BLaER1 treated with 17β-estradiol and CSF1 and Interleukin-3, amounts not matched to agents 10 nM and 100 nM (cell line): ENCODE data around the gene RNF213.

Experiments
- H3K27ac ChIP-seq, 11 experiments: shearing (Covaris generic); formaldehyde crosslinking; 2 replicates each; pipeline ENCODE4 v1.8.1; 2022
- H3K27me3 ChIP-seq, 11 experiments: shearing (Covaris generic); formaldehyde crosslinking; 2 replicates each; pipeline ENCODE4 v1.8.1; 2022
- H3K36me3 ChIP-seq, 11 experiments: shearing (Covaris generic); formaldehyde crosslinking; 2 replicates each; pipeline ENCODE4 v1.8.1; 2022
- H3K4me1 ChIP-seq, 10 experiments: shearing (Covaris generic); formaldehyde crosslinking; 2 replicates each; pipeline ENCODE4 v1.8.1; 2022
- H3K4me2 ChIP-seq, 11 experiments: shearing (Covaris generic); formaldehyde crosslinking; 2 replicates each; pipeline ENCODE4 v1.8.1; 2022
- H3K4me3 ChIP-seq, 10 experiments: shearing (Covaris generic); formaldehyde crosslinking; 2 replicates each; pipeline ENCODE4 v1.8.1; 2022
- H3K9ac ChIP-seq, 11 experiments: shearing (Covaris generic); formaldehyde crosslinking; 2 replicates each; pipeline ENCODE4 v1.8.1; 2022
- H3K9me3 ChIP-seq, 11 experiments: shearing (Covaris generic); formaldehyde crosslinking; replicated peaks in 1 of 11; 2 replicates each; pipeline ENCODE4 v1.8.1; 2022
- H4K20me1 ChIP-seq, 11 experiments: shearing (Covaris generic); formaldehyde crosslinking; 2 replicates each; pipeline ENCODE4 v1.8.1; 2022
- Cebpa-rat ChIP-seq, 11 experiments: shearing (Covaris generic); IDR thresholded peaks; 2 replicates each; pipeline ENCODE4 v1.8.1; 2022

Gene RNF213

GRCh38 chr17:80264205-80265075 is 3.8 kb downstream of the RNF213 start:
- H3K4me2 ChIP-seq = peak overlapping the region; percentile 94 to 100 (median 100)
- peak overlapping the region; percentile 24 to 97 (median 90); a peak in 21 of 22 replicates for H3K27ac ChIP-seq
- peak overlapping the region; percentile 63 to 96 (median 85) for H3K9ac ChIP-seq

GRCh38 chr17:80265205-80266068 is 4.8 kb downstream of the RNF213 start:
- H3K4me1 ChIP-seq = peaks cover 42 to 49% (median 46%) of the 10 kb centered on the region in 10 experiments
- H3K4me3 ChIP-seq = peak overlapping the region in 9 of 10 experiments; percentile 72 to 97 (median 77); a peak in 13 of 20 replicates
- H3K4me2 ChIP-seq = peak overlapping the region; percentile 94 to 100 (median 100)
- peaks cover 5 to 84% (median 45%) of the 10 kb centered on the region in 11 experiments; a peak in 19 of 22 replicates for H4K20me1 ChIP-seq
- peak overlapping the region in 6 of 11 experiments; percentile 79 to 97 (median 92); a peak in 11 of 22 replicates for H3K27ac ChIP-seq
- no peaks in the 10 kb centered on the region for H3K27me3 ChIP-seq
- no peak for TF ChIP-seq Cebpa-rat (IDR thresholded peaks at IDR 0.05)
- H3K9ac ChIP-seq = peak overlapping the region in 10 of 11 experiments; percentile 63 to 96 (median 83); a peak in 10 of 22 replicates
- H3K9me3 ChIP-seq = no peaks in the 10 kb centered on the region
- peaks cover 45 to 59% (median 51%) of the 10 kb centered on the region in 11 experiments for H3K36me3 ChIP-seq

More at GRCh38 chr17:80264205-80265075, 3.8 kb downstream of the RNF213 start:
- H3K36me3 ChIP-seq = peaks cover 35 to 49% (median 41%) of the 10 kb centered on the region in 11 experiments
- H3K4me3 ChIP-seq = peak overlapping the region; percentile 65 to 97 (median 76)
- peaks cover 0 to 74% (median 36%) of the 10 kb centered on the region in 11 experiments; a peak in 18 of 22 replicates for H4K20me1 ChIP-seq
- no peaks in the 10 kb centered on the region for H3K9me3 ChIP-seq
- peaks cover 49 to 55% (median 54%) of the 10 kb centered on the region in 10 experiments for H3K4me1 ChIP-seq
- H3K27me3 ChIP-seq = no peaks in the 10 kb centered on the region
- TF ChIP-seq Cebpa-rat (IDR thresholded peaks at IDR 0.05) = no peak

GRCh38 chr17:80267391-80267790 is 6.7 kb downstream of the RNF213 start:
- TF ChIP-seq Cebpa-rat (IDR thresholded peaks at IDR 0.05) = no peak
- Histone ChIP-seq H3K4me1 (peaks cover 33 to 41% (median 37%) of the 10 kb centered on the region in 10 experiments), H3K4me2 (no peak overlapping the region), H3K36me3 (peaks cover 48 to 72% (median 61%) of the 10 kb centered on the region in 11 experiments), H3K27me3 (no peaks in the 10 kb centered on the region), H3K27ac (no peak overlapping the region), H3K9me3 (no peaks in the 10 kb centered on the region), H3K4me3 (no peak overlapping the region), H4K20me1 (peaks cover 11 to 98% (median 61%) of the 10 kb centered on the region in 11 experiments; a peak in 20 of 22 replicates), H3K9ac (no peak overlapping the region)

- H3K27ac ChIP-seq = no peak overlapping the region
- H3K9me3 ChIP-seq = no peaks in the 10 kb centered on the region
- H3K27me3 ChIP-seq = no peaks in the 10 kb centered on the region
- no peak overlapping the region for H3K9ac ChIP-seq
- H3K4me3 ChIP-seq = no peak overlapping the region
- H3K4me1 ChIP-seq = peaks cover 24 to 42% (median 27%) of the 10 kb centered on the region in 10 experiments
- no peak overlapping the region for H3K4me2 ChIP-seq
- H4K20me1 ChIP-seq = peaks cover 17 to 99% (median 72%) of the 10 kb centered on the region in 11 experiments; a peak in 20 of 22 replicates
- H3K36me3 ChIP-seq = peaks cover 54 to 82% (median 70%) of the 10 kb centered on the region in 11 experiments
- TF ChIP-seq Cebpa-rat (IDR thresholded peaks at IDR 0.05) = no peak
Observed at GRCh38 chr17:80268427-80268826, 7.8 kb downstream of the RNF213 start.

GRCh38 chr17:80269405-80269807 is 8.8 kb downstream of the RNF213 start:
- TF ChIP-seq Cebpa-rat (IDR thresholded peaks at IDR 0.05) = no peak
- Histone ChIP-seq H4K20me1 (peaks cover 15 to 100% (median 80%) of the 10 kb centered on the region in 11 experiments; a peak in 20 of 22 replicates), H3K4me3 (no peak overlapping the region), H3K27me3 (no peaks in the 10 kb centered on the region), H3K4me2 (no peak overlapping the region), H3K9me3 (no peaks in the 10 kb centered on the region), H3K36me3 (peaks cover 60 to 91% (median 78%) of the 10 kb centered on the region in 11 experiments), H3K4me1 (peaks cover 14 to 32% (median 18%) of the 10 kb centered on the region in 10 experiments), H3K27ac (no peak overlapping the region), H3K9ac (no peak overlapping the region)

- no peaks in the 10 kb centered on the region for H3K9me3 ChIP-seq
- H3K9ac ChIP-seq = no peak overlapping the region
- H4K20me1 ChIP-seq = peaks cover 8 to 96% (median 76%) of the 10 kb centered on the region in 11 experiments; a peak in 20 of 22 replicates
- TF ChIP-seq Cebpa-rat (IDR thresholded peaks at IDR 0.05) = no peak
- H3K36me3 ChIP-seq = peaks cover 60 to 92% (median 80%) of the 10 kb centered on the region in 11 experiments
- H3K4me3 ChIP-seq = no peak overlapping the region
- H3K4me2 ChIP-seq = no peak overlapping the region
- H3K27me3 ChIP-seq = no peaks in the 10 kb centered on the region
- peaks cover 7 to 25% (median 11%) of the 10 kb centered on the region in 10 experiments for H3K4me1 ChIP-seq
- H3K27ac ChIP-seq = no peak overlapping the region
Observed at GRCh38 chr17:80270104-80270503, 9.5 kb downstream of the RNF213 start.

GRCh38 chr17:80270836-80271235 is 10.2 kb downstream of the RNF213 start:
- Histone ChIP-seq H3K4me1 (peaks cover 0 to 18% (median 4%) of the 10 kb centered on the region in 10 experiments; a peak in 15 of 20 replicates), H3K36me3 (peaks cover 63 to 92% (median 82%) of the 10 kb centered on the region in 11 experiments), H3K27ac (no peak overlapping the region), H3K9me3 (no peaks in the 10 kb centered on the region), H3K9ac (no peak overlapping the region), H3K4me2 (no peak overlapping the region), H3K4me3 (no peak overlapping the region), H3K27me3 (no peaks in the 10 kb centered on the region), H4K20me1 (peaks cover 7 to 96% (median 72%) of the 10 kb centered on the region in 11 experiments; a peak in 20 of 22 replicates)
- no peak for TF ChIP-seq Cebpa-rat (IDR thresholded peaks at IDR 0.05)

GRCh38 chr17:80272366-80272765 is 11.7 kb downstream of the RNF213 start:
- Histone ChIP-seq H3K4me1 (peaks cover 0 to 14% (median 3%) of the 10 kb centered on the region in 10 experiments; a peak in 5 of 20 replicates), H4K20me1 (peaks cover 7 to 96% (median 63%) of the 10 kb centered on the region in 11 experiments; a peak in 20 of 22 replicates), H3K36me3 (peaks cover 60 to 92% (median 77%) of the 10 kb centered on the region in 11 experiments), H3K9me3 (no peaks in the 10 kb centered on the region), H3K9ac (no peak overlapping the region), H3K4me2 (no peak overlapping the region), H3K27ac (no peak overlapping the region), H3K4me3 (no peak overlapping the region), H3K27me3 (no peaks in the 10 kb centered on the region)
- TF ChIP-seq Cebpa-rat (IDR thresholded peaks at IDR 0.05) = no peak
